GM11168 (cell line): Measurements from ENCODE around the gene CSF1R.
"Not testable (repeated sequence)": the region's sequence is repeated elsewhere in the genome, so short reads cannot be mapped to it uniquely, and the experiment has no call there.

Experiments
- in situ Hi-C: fragments of 300-500 bp; cut with MboI; formaldehyde crosslinking; loops from one replicate; pipeline ENCODE4 v1.12.0; 2022; ENCODE audit warnings: low sequenced_read_pairs; ENCODE audit not compliant: unreplicated experiment

The CSF1R gene

DNA sequence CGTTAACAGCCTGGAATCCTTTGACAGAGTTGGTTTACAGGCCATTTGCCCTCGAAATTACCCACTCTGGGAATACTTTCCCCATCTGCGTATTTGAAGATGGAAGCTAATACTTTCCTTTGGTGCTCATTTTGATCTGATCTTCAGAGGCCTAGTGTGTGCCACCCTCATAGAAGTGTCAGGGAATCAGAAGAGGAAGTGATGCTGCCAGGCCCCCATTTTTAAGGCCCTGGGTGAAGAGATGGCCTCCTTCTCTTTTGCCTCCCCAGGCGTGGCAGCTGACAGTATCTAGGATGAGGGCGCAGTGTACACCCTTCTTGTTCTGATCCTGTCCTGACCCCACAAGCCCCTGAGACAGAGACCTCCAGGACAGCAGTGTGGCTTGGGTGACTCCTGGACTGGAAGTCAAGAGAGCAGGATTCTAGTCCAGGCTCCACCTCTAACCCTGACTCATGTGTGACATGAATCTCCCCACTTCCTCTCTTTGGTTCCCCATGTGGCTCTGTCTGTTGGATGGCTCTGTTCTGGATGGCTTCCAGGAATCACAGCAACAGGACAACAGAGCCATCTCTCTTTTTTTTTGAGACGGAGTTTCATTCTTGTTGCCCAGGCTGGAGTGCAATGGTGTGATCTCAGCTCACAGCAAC, 27.8 kb downstream of the CSF1R start:
- in situ Hi-C loops: no loop called here

DNA sequence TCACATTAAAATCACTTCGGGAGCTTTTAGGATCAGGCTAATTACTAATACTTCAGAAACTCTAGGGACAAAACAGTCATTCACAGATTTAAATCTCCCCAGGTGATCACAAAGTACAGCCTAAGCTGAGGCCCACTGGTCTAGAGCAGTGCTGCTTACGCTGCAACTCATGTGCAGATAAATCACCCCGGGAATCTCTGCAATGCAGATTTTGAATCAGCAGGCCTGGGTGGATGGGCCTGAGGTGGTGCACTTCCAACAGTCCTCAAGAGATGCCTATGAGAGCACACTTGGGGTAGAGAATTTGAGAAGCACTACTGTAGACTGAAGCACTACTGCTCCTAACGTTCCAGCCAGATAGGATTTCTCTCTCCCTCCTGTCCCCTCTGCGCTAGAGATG, 28.4 kb downstream of the CSF1R start:
- in situ Hi-C loops: no loop called here

DNA sequence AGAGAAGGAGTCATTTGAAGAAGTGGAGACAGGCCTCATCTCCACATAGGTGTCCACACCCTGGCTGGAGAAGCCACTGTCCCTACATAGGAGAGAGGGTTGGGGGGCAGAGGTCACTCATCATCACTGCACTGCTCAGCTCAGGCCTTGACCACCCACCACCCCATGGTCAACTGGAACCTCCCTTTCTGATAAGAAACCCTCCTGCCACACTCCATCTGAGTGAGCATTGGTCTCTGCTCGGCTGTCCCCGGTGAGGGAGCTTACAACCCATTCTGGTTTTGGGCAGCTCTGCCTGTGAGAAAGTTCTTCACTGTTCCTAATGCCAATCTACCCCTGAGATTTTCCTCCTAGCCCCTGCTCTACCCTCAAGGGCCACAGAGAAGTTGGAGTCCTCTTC, 28.8 kb downstream of the CSF1R start:
- in situ Hi-C loops: no loop called here

DNA sequence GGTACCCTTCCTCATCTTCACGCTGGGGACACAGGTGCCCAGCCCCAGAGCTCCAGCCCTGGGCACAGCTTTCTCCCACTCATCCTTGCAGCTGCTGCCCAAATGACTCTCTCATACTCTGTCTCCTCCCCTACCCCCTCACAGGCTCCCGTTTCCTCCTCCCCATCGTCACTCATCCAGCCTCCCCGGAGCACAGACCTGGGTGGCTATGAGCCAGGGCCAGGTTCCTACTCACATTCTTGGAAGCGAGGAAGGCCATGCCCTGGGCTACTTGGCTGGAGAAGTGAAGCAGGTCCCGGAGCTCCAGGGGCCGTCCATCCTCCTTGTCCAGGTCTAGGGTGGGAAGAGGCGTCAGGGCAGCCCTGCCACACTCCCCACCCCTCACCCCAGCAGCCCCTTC, 29.3 kb downstream of the CSF1R start:
- in situ Hi-C loops: no loop called here

DNA sequence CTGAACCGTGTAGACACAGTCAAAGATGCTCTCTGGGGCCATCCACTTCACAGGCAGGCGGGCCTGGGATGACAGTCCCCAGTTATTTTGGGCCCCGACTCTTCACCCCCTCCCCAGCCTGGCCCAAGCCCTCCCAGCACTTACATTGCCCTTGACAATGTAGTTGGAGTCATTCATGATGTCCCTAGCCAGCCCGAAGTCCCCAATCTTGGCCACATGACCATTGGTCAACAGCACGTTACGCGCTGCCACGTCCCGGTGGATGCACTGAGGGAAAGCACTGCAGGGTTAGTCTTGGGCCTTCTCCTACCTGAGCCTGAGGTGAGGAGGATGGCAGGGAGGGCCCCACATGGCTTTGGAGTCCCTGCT, 30.3 kb downstream of the CSF1R start:
- in situ Hi-C loops: no loop called here

DNA sequence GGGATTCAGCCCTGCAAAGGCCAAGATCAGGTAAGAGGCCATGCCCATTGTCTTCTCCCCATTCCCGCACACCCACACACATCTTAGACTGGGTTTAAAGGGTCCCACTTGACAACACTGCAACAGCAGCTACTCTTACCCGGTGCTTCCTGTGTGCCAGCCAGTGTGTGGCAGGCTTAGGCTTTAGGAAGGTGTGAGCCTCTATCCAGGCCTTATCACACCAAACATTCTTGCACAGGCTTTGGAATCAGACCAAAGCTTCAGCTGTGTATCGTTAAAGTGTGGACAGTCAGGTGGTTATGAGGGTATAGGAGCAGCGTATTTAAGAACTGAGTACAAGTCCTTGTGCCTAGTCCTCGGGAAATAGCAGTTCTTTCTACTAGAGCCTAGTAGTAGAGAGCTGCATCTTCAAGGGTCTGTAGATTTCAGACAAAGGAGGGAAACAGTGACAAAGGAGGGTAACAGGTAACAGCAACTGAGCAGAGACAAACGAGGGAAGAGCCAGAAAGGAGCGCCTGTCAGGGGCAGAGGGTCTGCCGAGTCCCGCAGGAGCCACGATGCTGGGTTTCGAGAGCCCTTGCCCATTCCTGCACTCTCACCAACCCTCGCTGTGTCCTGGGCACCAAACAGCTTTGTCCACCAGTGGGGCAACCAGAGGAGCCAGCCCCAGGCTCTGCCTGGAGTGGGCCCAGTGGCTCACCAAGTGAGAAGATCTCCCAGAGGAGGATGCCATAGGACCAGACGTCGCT, 30.9 kb downstream of the CSF1R start:
- in situ Hi-C loops: no loop called here

DNA sequence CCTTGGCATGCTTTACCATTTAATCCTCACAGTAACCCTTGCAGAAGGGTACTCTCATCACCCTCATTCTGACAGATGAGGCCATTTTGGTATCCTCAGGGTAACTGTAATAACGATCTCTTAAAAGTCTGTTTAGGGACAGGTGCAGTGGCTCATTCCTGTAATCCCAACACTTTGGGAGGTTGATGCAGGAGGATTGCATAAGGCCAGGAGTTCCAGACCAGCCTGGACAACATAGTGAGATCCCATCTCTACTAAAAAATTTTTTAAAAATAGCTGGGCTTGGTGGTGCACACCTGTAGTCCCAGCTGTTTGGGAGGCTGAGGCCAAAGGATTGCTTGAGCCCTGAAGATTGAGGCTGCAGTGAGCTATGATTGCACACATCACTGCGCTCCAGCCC, 31.8 kb downstream of the CSF1R start:
- in situ Hi-C loops: no loop called here

DNA sequence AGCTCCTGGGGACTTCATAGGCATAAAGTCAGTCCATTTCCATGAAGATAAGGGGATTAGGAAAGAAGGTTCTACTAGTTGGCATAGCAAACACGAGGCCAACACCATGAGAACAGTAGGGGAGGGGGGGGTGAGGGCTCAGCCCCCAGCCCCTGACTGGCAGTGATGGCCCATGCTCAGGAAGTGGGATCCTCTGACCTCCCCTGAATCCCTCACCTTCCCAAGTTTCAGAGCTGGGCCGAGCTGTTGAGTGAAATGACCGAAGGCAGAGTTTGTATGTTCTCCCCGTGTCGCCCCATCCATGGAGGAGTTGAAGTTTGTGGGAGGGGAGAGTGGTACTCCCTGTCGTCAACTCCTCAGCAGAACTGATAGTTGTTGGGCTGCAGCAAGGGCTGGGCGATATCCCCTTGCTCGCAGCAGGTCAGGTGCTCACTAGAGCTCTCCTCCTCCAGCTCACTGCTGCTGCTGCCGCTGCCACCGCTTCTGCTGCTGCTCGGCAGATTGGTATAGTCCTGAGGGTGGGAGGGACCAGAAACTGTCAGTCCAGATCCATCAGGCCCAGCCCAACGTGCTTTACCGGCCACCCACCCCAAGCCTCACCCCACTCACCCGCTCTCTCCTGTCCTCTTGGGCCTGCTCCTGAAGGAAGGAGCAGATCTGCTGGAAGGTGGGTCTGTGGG, 32.5 kb downstream of the CSF1R start:
- in situ Hi-C loops: no loop called here

DNA sequence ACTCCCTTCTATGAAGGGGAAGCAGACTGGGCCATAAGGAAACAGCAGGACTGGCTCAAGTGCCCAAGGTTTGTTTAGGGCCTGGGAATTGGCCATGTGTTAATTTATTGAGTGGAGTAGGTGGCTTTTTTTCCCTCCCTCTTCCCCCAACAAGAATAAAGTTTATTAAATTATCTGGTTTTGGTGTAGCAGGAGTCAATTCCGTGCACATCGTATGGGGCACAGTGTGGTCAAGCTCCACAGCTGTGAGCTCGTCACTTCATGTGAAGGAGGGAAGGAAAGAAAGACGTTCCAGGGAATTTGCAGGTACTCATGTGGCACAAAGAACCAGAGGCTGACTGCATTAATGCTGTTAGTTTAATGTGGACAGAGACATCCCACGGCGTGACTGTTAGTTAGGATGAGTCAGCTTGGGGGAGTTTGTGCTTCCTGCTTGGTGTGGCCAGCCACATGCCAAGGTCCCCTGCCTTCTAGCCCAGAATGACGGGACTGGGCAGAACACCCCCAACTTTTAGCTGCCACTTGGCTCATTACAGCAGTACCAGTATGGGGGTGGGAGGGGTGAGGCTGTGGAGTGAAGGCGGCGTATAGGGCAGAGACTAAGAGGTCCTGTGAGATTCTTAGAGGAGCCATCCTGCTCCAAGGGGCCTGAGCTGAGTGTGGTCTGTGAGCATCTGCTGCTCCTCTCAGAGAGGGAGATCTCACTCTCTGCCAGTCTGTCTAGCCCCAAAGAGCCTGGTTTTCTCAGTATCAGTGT, 33.2 kb downstream of the CSF1R start:
- in situ Hi-C loops: no loop called here

DNA sequence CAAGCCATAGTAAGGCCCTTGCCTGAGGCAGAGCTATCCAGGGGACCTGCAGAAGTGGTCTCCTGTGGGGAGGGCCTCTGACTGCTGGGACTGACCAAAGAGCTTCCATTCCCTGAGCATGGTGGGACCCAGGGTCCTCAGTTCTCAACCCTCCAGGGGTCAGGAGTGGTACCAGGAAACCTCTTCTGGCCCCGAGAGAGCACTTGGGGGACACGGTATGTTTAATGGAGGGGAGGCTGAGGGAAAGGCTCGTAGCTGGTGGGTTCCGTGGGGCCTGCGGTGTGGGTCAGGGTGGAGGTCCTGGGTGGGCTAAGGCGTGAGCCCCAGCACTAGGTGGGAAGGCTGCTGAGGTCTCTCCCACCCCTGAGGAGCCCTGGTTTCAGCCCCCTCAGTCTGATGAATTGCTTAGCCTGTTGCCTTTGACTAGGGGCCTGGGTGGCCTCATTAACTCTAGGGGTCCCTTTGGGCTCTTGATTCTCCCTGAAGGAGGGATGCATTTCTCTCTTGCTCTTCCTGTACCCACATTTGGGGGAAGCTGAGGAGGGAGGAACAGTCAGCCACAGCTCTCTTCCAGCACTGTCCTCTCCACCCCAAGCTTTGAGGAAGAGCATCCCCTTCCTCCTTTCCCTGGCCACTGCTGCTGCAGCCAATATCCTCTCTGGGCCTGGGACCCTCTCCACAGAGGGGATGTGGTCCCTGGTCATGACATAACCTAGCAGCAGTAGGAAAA, 34.0 kb downstream of the CSF1R start:
- in situ Hi-C loops: no loop called here

DNA sequence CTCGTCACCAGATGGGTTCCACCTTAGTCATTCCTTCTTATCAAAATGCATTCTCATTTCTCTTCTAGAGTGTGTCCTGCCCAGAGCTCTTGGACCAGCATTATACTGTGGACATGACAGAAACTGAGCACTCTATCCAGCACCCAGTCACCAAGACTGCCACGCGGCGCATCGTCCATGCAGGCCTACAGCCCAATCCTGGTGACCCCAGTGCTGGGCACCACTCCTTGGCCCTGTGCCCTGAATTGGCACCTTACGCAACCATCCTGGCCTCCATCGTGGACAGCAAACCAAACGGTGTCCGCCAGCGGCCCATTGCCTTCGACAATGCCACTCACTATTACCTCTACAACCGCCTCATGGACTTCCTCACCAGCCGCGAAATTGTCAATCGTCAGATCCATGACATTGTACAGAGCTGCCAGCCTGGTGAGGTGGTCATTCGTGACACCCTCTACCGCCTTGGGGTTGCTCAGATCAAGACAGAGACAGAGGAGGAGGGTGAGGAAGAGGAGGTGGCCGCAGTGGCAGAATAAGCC, 34.6 kb downstream of the CSF1R start:
- in situ Hi-C loops: no loop called here

DNA sequence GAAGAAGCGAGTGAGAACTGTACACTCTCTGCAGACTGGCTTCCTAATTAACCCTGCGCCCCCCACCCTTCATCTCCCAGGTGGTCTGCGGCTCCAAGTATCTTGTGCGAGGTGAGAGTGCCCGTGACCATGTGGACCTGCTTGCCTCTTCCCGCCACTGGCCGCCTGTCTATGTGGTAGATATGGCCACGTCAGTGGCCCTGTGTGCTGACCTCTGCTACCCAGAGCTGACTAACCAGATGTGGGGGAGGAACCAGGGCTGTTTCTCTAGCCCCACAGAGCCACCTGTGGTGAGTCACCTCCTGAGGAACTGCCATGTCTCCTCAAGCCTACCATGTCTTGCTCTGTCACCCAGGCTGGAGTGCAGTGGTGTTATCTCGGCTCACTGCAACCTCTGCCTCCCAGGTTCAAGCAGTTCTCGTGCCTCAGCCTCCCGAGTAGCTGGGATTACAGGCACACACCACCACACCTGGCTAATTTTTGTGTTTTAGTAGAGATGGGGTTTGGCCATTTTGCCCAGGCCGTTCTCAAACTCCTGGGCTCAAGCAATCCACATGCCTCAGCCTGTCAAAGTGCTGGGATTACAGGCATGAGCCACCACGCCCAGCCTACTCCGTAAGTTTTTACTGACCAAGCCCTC, 36.1 kb downstream of the CSF1R start:
- in situ Hi-C loops: not testable (repeated sequence)

DNA sequence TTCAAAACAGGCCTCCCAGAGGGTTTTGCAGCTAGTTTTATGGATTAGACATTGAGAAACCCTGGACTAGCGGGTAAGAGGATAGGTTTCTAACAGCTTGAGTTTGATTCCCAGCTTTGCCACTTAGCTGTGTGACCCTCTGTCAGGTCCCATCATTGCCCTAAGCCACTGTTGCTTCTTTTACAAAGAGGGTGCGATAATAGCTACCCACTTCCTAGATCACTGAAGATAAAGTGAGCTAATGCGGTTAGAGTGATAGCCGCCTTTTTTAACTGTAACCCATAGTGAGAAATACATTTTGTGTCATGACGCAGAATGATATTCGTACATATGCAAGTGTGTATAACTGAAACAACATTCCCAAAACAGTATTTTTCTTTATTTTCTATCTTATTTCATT, 40.3 kb downstream of the CSF1R start:
- in situ Hi-C loops: no loop called here

DNA sequence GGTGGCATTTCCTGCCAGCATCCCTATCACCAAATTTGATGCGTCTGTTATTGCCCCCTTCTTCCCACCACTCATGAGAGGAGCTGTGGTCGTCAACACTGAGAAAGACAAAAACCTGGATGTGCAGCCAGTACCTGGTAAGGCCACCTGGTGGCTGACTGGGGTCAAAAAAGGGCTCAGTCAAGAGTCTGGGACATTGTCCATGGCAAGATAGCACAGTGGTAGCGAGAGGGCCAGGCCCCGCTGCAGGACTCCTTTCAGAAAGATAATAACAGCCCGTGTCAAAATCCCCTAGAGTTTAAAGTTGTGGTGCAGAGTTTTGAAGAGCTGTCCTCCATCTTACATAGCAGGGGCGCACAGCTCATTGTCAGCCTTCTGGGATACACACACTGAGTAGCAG, 40.8 kb downstream of the CSF1R start:
- in situ Hi-C loops: no loop called here

DNA sequence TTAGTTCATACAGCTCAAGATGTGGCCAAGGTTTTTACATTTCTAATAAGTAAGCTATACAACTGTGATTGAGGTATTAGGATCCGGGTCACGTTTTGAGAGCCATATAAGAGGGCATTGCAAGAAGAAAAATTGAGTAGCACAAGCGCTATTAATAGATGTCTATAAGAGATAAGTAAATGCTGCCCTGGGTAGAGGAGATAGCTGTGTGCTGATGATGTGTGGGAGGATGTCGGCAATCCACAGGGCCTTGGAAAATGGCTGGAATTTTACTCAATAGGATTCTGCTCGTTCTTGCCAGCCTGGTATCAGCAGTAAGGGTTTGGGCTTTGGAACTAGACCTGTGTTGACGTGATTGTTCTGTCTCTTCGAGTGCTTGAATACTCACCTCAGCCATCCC, 41.6 kb downstream of the CSF1R start:
- in situ Hi-C loops: no loop called here

DNA sequence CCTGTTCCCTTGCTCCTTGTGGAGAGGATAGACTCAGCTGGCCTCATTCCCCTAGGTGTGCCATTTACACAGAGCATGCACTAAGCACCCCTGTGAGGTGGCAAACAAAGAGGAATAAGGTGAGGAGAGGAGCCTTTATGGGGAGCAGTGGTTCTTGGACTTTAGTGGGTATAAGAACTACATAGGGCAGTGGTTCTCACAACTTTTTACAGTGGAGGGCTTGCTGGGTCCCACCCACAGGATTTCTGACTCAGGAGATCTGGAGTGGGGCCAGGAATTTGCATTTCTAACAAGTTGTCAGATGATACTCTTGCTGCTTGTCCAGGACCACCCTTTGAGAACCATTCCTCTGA, 42.0 kb downstream of the CSF1R start:
- in situ Hi-C loops: no loop called here

DNA sequence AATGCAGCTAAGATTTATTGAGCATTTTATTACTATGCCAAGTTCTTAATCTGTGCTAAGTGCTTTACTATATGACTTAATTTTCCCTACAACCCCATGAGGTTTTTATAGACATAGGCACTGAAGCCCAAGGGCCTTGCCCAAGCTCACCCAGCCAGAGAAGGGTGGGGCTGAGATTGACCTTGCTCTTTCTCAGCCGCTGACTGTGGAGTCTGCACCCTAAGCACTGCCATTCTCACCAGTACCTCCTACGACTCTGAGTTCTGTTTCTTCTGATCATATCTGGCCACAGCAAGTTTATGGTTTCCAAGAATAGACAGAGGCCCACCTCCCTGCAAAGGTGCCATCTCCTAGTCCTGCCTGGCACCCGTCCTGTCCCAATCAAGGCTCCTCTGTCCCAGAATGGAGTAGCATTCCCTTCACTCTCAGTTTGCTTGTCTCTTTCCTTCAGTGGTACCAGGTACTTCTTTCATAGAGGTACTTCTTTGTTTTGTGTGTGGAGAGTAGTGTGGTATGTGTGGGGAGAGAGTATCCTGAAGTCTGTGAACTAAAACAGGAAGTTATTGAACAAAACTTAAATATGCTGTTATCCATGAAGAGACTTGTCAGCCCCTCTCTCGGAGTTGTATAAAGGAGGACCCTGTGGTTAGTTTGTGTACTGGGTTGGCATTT, 42.6 kb downstream of the CSF1R start:
- in situ Hi-C loops: no loop called here

DNA sequence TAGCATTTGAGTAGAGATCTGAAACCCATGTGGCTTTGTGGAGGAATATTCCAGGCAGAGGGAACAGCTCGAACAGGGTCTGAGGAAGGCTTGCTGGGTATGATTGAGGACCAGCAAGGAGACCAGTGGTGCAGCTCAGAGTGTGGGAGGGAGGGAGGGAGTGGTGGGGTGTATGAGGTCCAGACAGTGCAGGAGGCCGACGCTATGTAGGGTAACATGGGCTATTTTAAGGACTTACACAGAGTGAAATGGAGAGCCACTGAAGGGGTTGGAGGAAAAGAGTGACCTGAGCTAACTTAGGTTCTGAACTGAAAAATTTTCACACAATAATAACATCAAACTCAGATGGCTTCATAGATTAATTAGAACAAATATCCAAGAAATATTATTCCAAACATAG, 43.9 kb downstream of the CSF1R start:
- in situ Hi-C loops: no loop called here

DNA sequence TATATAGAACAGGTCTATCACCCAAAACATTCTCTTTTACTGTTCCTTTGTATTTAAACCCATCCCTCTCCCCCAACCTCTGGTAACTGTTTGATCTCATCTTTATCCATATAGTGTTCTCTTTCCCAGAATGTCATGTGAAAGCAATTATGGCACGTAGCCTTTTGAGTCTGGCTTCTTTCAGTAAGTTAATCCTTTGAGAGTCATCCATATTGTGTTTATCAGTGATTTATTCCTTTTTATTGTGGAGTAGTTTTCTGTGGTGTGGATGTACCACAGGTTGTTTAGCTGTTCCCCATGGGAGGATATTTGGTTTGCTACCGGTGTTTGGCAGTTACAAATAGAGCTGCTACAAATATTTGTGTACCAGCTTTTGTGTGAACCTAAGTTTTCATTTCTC, 47.8 kb downstream of the CSF1R start:
- in situ Hi-C loops: no loop called here
